ENCODE results near the gene SMIM45.

The SMIM45 gene

DNA sequence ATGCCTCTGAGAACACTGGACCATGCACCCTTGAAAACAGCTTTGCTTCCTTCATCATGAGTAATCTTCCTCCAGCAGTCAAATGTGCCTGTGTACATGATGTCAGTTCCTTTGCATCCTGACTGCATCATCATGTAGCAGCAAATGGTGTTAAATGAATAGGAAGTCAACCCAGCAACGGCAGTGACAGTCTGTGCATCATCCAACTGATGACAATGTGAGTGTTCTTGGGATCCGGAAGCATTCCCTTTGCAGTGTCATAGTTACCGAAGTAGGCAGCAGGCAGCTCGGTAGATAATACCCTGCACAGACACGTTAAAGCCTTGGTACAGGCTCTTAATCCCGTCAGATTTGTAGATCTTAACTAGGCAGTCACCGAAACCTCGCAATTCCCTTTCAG lies 49.2 kb downstream of the SMIM45 start:
- no peak for DNase-seq (ENCODE audit: low spot score)

DNA sequence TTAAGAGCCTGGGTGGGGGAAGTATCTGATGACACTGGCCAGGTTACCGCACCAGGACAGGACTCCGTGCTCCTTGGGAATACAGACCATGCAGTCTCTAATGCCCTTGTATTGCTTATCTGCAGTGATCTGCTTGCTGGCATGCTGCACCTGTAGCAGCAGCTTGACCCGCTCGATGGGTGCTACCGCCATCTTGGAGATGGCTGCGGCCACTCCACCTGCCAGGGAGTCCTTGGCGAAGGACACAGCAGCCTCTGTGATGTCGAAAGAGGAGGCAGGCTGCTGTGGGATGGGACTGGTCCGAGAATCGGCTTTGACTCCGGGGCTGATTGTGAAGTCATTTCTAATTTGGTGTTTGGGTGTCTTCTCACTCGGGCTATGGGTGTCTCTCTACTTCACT lies 49.8 kb downstream of the SMIM45 start:
- DNase-seq (ENCODE audit: low spot score): no peak

DNA sequence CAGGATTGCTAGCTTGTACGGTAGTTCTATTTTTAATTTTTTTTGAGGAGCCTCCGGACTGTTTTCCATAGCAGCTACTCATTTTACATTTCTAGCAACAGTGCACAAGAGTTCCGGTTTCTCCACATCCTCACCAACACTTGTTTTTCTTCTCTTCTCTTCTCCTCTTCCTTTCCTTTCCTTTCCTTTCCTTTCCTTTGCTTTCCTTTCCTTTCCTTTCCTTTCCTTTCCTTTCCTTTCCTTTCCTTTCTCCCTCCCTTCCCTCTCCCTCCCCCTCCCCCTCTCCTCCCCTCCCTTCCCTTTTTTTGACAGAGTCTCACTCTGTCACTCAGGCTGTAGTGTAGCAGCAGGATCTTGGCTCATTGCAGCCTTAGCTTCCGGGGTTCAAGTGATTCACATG lies 56.0 kb downstream of the SMIM45 start:
- DNase-seq (ENCODE audit: low spot score): no peak

All from AG20443 (cell line).